Body of pancreas (tissue), 4 donors: ENCODE results near the gene KLK15. TPM values are rescaled to one million over a fixed set of nuclear protein-coding genes. Genes with fewer than 3 reads are reported as not detected.

Source experiments
- ATAC-seq: fragments of 150-250 bp; one replicate; pipeline ENCODE4 v1.9.1; 2016
- DNase-seq, 4 donors: peaks; one replicate each; pipeline ENCODE4 v3.0.0-alpha.2; 2019
- H3K27ac ChIP-seq, 4 donors: fragments of 200-600 bp; sonication (generic); 1 replicate in 3 of 4; 2 replicates in 1 of 4; pipeline versions ENCODE4 v1.5.1 to v1.6.1; 2016 to 2019; ENCODE audit warnings: mild to moderate bottlenecking in 1 of 4, mixed read lengths in 1 of 4, moderate library complexity in 1 of 4
- H3K27me3 ChIP-seq, 2 donors: fragments of 200-600 bp; sonication (generic); one replicate each; pipeline ENCODE4 v1.6.0; 2016; ENCODE audit warnings: mild to moderate bottlenecking in 1 of 2
- H3K36me3 ChIP-seq, 2 donors: fragments of 200-600 bp; sonication (generic); replicated peaks in 1 of 2; 2 replicates each; pipeline ENCODE4 v1.5.1; 2016; ENCODE audit warnings: low read depth in 2 of 2; ENCODE audit not compliant: insufficient read depth in 1 of 2
- H3K4me1 ChIP-seq: fragments of 200-600 bp; sonication (generic); one replicate; pipeline ENCODE4 v1.6.0; 2016
- H3K4me3 ChIP-seq, 2 donors: fragments of 200-600 bp; sonication (generic); 1 replicate in 1 of 2; 2 replicates in 1 of 2; pipeline ENCODE4 v1.5.1; 2016 to 2019
- H3K9me3 ChIP-seq, 3 donors: fragments of 200-600 bp; sonication (generic); 1 replicate in 2 of 3; 2 replicates in 1 of 3; pipeline ENCODE4 v1.5.1; 2016
- POLR2A ChIP-seq, 3 donors: fragments of 450-650 bp; IDR thresholded peaks; one replicate each; pipeline ENCODE4 v1.6.1; 2016; ENCODE audit warnings: antibody characterized with exemption in 3 of 3, mild to moderate bottlenecking in 2 of 3
- WGBS, 2 donors: methylation state at CpG; one replicate each; pipeline ENCODE4 v1.1.5; 2017; 5-methylcytosine and 5-hydroxymethylcytosine counted together
- intact Hi-C: fragments of 100-400 bp; cut with DNase I; formaldehyde crosslinking; loops from one replicate; pipeline ENCODE4 v1.15.1; 2023
- total RNA-seq, 2 donors: library from RNA; depleted of rRNA; stranded (reverse); fragments of >200 nt; gene quantifications; one replicate each; pipeline ENCODE4 v1.1.0, GENCODE V29; 2016
- TF ChIP-seq, protein P1 (sequence below), 7 experiments: fragments of 450-650 bp in 4 of 7; fragments of 200-600 bp in 3 of 7; sonication (generic) in 3 of 7; IDR thresholded peaks; one replicate each; pipeline ENCODE4 v1.5.1; 2016 to 2019; ENCODE audit warnings: antibody characterized with exemption in 7 of 7

KLK15 gene
- total RNA-seq, 2 donors from 2014 or later, result not detected

DNA sequence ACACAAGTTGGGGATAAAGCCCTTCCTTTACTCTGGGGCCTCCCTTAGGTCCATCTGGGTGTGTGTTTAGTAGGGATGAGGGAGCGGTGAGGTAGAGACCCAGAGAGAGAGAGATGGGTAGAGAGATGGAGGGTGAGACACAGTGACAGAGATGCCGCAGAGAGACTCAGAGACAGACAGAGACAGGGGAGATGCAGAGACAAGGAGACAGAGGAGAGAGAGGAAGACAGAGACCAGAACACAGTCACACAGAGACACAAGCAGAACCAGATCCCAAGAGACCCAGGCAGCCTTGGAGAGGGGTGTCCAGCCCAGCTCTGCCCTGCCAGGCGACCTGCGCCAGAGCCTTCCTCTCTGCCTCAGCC lies 12.1 kb downstream of the KLK15 start:
- no peaks in the 10 kb centered on the region for H3K9me3 ChIP-seq
- TF ChIP-seq POLR2A (IDR thresholded peaks at IDR 0.05), result no peak
- TF ChIP-seq, protein P1, sequence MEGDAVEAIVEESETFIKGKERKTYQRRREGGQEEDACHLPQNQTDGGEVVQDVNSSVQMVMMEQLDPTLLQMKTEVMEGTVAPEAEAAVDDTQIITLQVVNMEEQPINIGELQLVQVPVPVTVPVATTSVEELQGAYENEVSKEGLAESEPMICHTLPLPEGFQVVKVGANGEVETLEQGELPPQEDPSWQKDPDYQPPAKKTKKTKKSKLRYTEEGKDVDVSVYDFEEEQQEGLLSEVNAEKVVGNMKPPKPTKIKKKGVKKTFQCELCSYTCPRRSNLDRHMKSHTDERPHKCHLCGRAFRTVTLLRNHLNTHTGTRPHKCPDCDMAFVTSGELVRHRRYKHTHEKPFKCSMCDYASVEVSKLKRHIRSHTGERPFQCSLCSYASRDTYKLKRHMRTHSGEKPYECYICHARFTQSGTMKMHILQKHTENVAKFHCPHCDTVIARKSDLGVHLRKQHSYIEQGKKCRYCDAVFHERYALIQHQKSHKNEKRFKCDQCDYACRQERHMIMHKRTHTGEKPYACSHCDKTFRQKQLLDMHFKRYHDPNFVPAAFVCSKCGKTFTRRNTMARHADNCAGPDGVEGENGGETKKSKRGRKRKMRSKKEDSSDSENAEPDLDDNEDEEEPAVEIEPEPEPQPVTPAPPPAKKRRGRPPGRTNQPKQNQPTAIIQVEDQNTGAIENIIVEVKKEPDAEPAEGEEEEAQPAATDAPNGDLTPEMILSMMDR (IDR thresholded peaks at IDR 0.05), result no peak
- H3K27ac ChIP-seq, result peak overlapping the region; percentile 78 to 92 (median 83)
- ATAC-seq (no peak), DNase-seq (no peak)
- H3K27me3 ChIP-seq, result no peaks in the 10 kb centered on the region
- H3K4me3 ChIP-seq, result peak overlapping the region in 1 of 2 donors; percentile 9
- H3K36me3 ChIP-seq, result no peaks in the 10 kb centered on the region
- 16 to 23% methylated on average over 4 of the region's 4 CpGs for WGBS, 2 donors
- H3K4me1 ChIP-seq, result peaks cover 78% of the 10 kb centered on the region
- intact Hi-C loops, result no loop called here

DNA sequence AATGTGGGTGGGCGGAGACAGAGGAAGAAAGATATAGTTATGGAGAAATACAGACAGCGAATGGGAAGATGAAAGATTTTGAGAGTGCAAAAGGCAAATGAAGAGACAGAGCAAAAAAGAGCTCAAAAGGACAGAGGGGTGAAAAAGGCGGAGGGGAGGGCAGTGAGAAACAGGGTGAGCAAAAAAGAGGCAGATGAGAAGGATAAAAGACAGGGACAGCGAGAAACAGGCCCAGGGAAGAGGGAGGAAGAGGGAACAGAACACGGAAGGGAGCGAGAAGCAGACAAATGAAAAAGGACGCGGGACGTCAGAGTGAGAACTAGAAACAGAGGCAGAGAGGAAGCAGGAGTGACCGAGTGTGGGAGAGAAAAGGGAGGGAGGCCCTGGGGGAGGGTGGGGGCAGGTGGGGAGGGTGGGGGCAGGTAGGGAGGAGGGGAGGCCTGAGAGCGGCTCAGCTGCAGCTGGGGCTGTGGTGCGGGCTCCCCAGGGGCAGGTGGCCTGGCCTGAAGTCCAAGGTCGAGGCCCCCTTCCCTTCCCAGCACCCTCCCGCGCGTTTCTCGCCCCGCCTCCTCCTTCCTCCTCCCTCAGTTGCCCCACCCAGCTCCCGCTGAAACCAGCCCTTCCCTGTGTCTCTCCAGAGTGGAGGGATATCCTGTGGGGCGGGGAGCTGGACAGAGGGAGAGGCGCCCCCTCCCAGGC lies 12.7 kb downstream of the KLK15 start:
- DNase-seq (peak; percentile 90 to 95 (median 92)), ATAC-seq (peak; percentile 67)
- peak; percentile 46 to 83 (median 60) for TF ChIP-seq POLR2A (IDR thresholded peaks at IDR 0.05)
- TF ChIP-seq, protein P1 (IDR thresholded peaks at IDR 0.05), result no peak
- WGBS, 2 donors, result 2 to 3% methylated on average over 17 of the region's 21 CpGs
- Histone ChIP-seq H3K4me3 (peak overlapping the region; percentile 27 to 65), H3K27ac (peak overlapping the region; percentile 78 to 92 (median 83)), H3K27me3 (no peaks in the 10 kb centered on the region), H3K9me3 (no peaks in the 10 kb centered on the region), H3K36me3 (no peaks in the 10 kb centered on the region), H3K4me1 (peaks cover 78% of the 10 kb centered on the region)
- intact Hi-C loops, result no loop called here

DNA sequence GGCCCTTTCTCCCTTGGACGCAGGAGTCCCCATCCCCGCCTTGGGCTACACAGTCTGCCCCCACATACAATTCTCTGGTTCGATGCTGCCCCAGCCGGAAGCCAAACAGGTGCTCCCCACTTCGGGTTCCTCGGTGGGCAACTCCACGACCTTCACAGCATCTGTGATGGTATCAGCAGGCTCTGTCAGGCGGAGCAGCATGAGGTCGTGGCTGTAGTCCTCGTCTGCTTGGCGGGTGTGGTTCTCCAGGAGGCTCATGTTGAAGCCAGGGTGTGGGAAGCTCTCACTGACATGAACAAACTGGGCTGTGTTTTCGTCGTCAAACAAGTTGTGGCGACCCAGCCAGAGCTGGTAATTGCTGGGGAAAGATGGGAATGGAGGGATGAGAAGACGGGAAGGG lies 13.3 kb downstream of the KLK15 start:
- 1 to 2% methylated on average over 6 to 15 of the region's 15 CpGs for WGBS, 2 donors
- H3K4me1 ChIP-seq, result peaks cover 72% of the 10 kb centered on the region
- no peak for ATAC-seq

GRCh38 chr19:50819636-50820035 lies 13.7 kb downstream of the KLK15 start:
- DNase-seq (peak in 1 of 4 donors; percentile 23), ATAC-seq (no peak)
- intact Hi-C loops, result no loop called here
- Histone ChIP-seq H3K4me3 (peak overlapping the region; percentile 27 to 65), H3K27ac (peak overlapping the region; percentile 75 to 92 (median 82)), H3K36me3 (no peaks in the 10 kb centered on the region), H3K4me1 (peaks cover 68% of the 10 kb centered on the region), H3K27me3 (no peaks in the 10 kb centered on the region), H3K9me3 (no peaks in the 10 kb centered on the region)
- TF ChIP-seq, protein P1 (IDR thresholded peaks at IDR 0.05), result no peak
- no peak for TF ChIP-seq POLR2A (IDR thresholded peaks at IDR 0.05)
- 7 to 25% methylated on average over 7 to 8 of the region's 8 CpGs for WGBS, 2 donors

More for the DNA sequence above, 13.3 kb downstream of the KLK15 start:
- no peak for TF ChIP-seq POLR2A (IDR thresholded peaks at IDR 0.05)
- TF ChIP-seq, protein P1 (IDR thresholded peaks at IDR 0.05), result no peak
- Histone ChIP-seq H3K9me3 (no peaks in the 10 kb centered on the region), H3K27ac (peak overlapping the region; percentile 75 to 92 (median 82)), H3K36me3 (no peaks in the 10 kb centered on the region), H3K4me3 (peak overlapping the region; percentile 27 to 65), H3K27me3 (no peaks in the 10 kb centered on the region)
- intact Hi-C loops, result no loop called here
- peak in 1 of 4 donors; percentile 35 for DNase-seq
